ENCODE measurements around the gene CCDC137.
A peak's percentile ranks its signal among the peaks of the same experiment; 100 is the strongest.

The CCDC137 gene

DNA sequence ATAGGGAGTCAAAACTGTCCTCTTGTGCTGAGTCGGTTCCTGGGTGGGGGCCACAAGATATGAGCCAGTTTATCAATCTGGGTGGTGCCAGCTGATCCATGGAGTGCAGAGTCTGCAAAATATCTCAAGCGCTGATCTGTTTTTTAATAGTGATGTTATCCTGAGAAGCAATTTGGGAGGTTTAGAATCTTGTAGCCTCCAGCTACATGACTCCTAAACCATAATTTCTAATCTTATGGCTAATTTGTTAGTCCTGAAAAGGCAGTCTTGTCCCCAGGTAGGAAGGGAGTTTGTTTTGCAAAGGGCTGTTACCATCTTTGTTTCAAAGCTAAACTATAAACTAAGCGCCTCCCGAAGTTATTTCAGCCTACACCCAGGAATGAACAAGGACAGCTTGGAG, 27.9 kb upstream of the CCDC137 start:
- no peak for DNase-seq (ENCODE audit: low read depth, low spot score)

DNA sequence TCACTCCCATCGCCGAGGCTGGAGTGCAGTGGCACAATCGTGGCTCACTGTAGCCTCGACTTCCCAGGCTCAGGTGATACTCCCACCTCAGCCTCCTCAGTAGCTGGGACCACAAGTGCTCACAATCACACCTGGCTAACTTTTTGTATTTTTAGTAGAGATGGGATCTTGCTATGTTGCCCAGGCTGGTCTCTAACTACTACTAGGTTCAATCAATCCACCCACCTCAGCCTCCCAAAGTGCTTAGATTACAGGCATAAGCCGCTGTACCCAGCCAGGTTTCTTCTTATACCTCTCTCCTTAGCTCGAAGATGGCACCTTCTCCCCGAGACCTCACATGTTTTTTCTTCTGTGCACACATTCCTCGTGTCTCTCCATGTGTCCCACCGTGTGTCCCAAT, 26.5 kb upstream of the CCDC137 start:
- DNase-seq (ENCODE audit: low read depth, low spot score): no peak
- H3K4me1 ChIP-seq (ENCODE audit: control insufficient read depth, insufficient read depth, low read length): no peaks in the 10 kb centered on the region
- no peaks in the 10 kb centered on the region for H3K9me3 ChIP-seq (ENCODE audit: control insufficient read depth, insufficient read depth, low read length)
- no CpG with 5 or more reads among the region's 9 CpGs for WGBS (ENCODE audit: insufficient coverage, insufficient read length)
- no peak overlapping the region for H3K27ac ChIP-seq (ENCODE audit: low read length)
- H3K36me3 ChIP-seq (ENCODE audit: control insufficient read depth, insufficient read depth, low read length): no peaks in the 10 kb centered on the region
- no peak overlapping the region for H3K4me3 ChIP-seq (ENCODE audit: low read length)
- H3K27me3 ChIP-seq (ENCODE audit: control insufficient read depth, insufficient read depth, low read length): no peaks in the 10 kb centered on the region

More for the DNA sequence above, 27.9 kb upstream of the CCDC137 start:
- H3K27me3 ChIP-seq (ENCODE audit: control insufficient read depth, insufficient read depth, low read length): no peaks in the 10 kb centered on the region
- H3K9me3 ChIP-seq (ENCODE audit: control insufficient read depth, insufficient read depth, low read length): no peaks in the 10 kb centered on the region
- H3K27ac ChIP-seq (ENCODE audit: low read length): no peak overlapping the region
- no peak overlapping the region for H3K4me3 ChIP-seq (ENCODE audit: low read length)
- no peaks in the 10 kb centered on the region for H3K4me1 ChIP-seq (ENCODE audit: control insufficient read depth, insufficient read depth, low read length)
- whole genome bisulfite sequencing (ENCODE audit: insufficient coverage, insufficient read length): no CpG with 5 or more reads among the region's 4 CpGs
- no peaks in the 10 kb centered on the region for H3K36me3 ChIP-seq (ENCODE audit: control insufficient read depth, insufficient read depth, low read length)

DNA sequence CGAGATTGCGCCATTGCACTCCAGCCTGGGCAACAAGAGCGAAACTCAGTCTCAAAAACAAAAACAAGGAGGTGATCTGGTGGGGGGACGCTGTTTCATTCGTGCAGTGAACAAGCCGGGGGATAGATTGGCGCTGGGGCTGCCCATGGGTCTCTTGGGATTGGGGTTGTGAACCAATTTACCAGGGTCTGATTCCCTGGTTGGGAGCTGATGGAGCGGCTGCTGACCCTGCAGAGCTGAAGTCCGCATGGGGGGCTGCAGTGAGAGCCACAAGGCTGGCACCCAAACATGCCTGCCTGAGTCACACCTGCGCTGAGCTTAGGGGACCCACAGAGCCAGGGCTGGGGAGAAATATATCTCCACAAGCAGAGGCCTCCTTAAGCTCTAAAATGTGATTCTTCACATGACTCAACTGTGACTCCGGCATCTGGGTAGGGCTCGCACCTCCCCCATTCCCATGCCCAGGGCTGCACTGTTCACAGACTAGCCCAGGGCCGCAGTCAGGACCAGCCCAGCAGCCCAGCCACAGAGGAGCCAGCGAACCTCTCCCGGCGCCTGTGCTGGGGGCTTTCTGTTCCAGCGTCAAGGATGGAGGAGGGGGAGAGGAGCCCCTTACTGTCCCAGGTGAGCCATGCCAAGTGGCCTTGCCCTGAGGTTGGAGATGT, 24.6 kb upstream of the CCDC137 start:
- no peak overlapping the region for H3K27ac ChIP-seq (ENCODE audit: low read length)
- WGBS (ENCODE audit: insufficient coverage, insufficient read length): no CpG with 5 or more reads among the region's 17 CpGs

DNA sequence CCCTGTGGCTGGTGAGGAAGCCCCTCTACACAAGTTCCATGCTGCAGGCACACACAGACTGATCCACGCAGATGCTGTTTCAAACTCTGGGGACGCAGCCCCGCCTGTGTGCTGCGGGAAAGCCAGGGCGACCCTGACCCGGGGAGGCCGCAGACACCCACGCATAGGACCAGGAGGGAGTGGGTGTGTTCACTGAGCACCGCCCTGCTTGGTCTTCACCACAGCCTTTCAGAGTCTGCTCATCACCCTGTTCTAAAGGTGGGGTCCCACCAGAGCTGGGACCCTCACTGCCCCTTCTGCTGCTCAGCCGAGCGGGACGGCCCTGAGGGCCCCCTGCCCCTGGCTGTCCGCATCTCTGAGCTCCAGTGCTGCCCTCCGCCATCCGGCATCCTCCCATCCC, 22.0 kb upstream of the CCDC137 start:
- WGBS (ENCODE audit: insufficient coverage, insufficient read length): no CpG with 5 or more reads among the region's 15 CpGs
- H3K36me3 ChIP-seq (ENCODE audit: control insufficient read depth, insufficient read depth, low read length): no peaks in the 10 kb centered on the region
- no peak overlapping the region for H3K4me3 ChIP-seq (ENCODE audit: low read length)
- peaks cover 8% of the 10 kb centered on the region for H3K4me1 ChIP-seq (ENCODE audit: control insufficient read depth, insufficient read depth, low read length)
- H3K27me3 ChIP-seq (ENCODE audit: control insufficient read depth, insufficient read depth, low read length): peaks cover 11% of the 10 kb centered on the region
- no peaks in the 10 kb centered on the region for H3K9me3 ChIP-seq (ENCODE audit: control insufficient read depth, insufficient read depth, low read length)
- no peak overlapping the region for H3K27ac ChIP-seq (ENCODE audit: low read length)
- DNase-seq (ENCODE audit: low read depth, low spot score): no peak

More for the DNA sequence above, 24.6 kb upstream of the CCDC137 start:
- Histone ChIP-seq H3K4me3 (ENCODE audit: low read length) (no peak overlapping the region), H3K27me3 (ENCODE audit: control insufficient read depth, insufficient read depth, low read length) (peaks cover under 1% of the 10 kb centered on the region; the same call in 1 of the 2 replicates), H3K36me3 (ENCODE audit: control insufficient read depth, insufficient read depth, low read length) (no peaks in the 10 kb centered on the region), H3K9me3 (ENCODE audit: control insufficient read depth, insufficient read depth, low read length) (no peaks in the 10 kb centered on the region), H3K4me1 (ENCODE audit: control insufficient read depth, insufficient read depth, low read length) (no peaks in the 10 kb centered on the region)
- no peak for DNase-seq (ENCODE audit: low read depth, low spot score)

DNA sequence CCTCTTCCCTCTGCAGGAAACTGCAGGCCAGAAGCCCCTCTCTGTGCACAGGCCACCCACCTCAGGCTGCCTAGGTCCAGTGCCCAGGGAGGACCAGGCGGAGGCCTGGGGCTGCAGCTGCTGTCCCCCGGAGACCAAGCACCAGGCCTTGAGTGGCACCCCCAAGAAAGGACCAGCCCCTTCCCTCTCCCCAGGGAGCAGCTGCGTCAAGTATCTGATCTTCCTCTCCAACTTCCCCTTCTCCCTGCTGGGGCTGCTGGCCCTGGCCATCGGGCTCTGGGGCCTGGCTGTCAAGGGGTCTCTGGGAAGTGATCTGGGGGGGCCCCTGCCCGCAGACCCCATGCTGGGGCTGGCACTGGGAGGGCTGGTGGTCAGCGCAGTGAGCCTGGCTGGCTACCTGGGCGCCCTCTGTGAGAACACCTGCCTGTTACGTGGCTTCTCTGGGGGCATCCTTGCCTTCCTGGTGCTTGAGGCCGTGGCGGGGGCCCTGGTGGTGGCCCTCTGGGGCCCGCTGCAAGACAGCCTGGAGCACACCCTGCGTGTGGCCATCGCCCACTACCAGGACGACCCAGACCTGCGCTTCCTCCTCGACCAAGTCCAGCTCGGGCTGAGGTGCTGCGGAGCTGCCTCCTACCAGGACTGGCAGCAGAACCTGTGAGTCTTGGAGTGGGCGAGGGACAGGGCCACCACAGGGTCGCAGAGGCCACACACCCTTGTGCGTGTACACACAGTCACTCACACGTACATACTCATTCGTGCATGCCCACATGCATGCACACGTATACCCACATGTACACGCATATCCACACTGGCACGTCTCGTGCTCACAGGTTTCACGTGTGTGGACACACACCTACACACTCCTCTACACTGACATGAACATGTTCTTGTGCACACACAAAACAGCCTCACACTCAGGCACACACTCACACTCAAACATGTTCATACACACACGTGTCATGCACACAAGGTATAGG, 21.3 kb upstream of the CCDC137 start:
- no peak for DNase-seq (ENCODE audit: low read depth, low spot score)
- no CpG with 5 or more reads among the region's 29 CpGs for WGBS (ENCODE audit: insufficient coverage, insufficient read length)
- Histone ChIP-seq H3K4me1 (ENCODE audit: control insufficient read depth, insufficient read depth, low read length) (peaks cover 8% of the 10 kb centered on the region), H3K4me3 (ENCODE audit: low read length) (no peak overlapping the region), H3K27ac (ENCODE audit: low read length) (no peak overlapping the region), H3K27me3 (ENCODE audit: control insufficient read depth, insufficient read depth, low read length) (peaks cover 11% of the 10 kb centered on the region), H3K36me3 (ENCODE audit: control insufficient read depth, insufficient read depth, low read length) (no peaks in the 10 kb centered on the region), H3K9me3 (ENCODE audit: control insufficient read depth, insufficient read depth, low read length) (no peaks in the 10 kb centered on the region)

DNA sequence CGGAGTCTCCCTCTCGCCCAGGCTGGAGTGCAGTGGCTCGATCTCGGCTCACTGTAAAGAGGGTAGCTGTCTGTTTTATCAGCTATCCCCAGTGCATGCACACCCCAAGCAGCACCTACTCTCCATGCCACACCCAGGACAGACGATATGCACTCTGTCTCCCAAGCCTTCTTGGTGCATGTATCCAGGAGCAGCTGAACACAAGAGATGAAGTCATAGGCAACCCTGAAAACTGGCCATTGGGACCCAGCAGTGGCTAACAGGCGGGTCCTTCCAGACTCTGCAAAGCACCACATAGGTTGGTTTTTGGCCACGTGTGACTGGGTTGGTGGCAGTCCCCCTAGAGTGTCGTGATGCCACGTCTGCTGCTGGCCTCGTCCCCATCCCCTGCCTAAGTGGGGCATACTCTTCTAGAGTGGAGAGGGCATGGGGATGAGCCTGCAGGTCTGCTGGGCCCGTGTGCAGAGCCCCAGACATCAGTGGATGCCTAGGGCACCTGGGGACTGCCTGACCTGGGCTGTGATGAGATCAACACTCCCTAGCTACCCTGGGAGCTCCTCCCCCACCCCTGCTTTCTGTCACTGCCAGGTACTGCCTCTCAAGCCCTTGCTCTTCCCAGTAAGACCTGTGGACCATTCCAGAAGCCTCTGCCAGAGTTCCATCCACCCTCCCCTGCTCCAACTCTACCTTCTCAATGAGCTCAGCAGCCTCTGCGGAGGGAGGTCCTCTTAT, 19.5 kb upstream of the CCDC137 start:
- no peak overlapping the region for H3K27ac ChIP-seq (ENCODE audit: low read length)
- WGBS (ENCODE audit: insufficient coverage, insufficient read length): no CpG with 5 or more reads among the region's 12 CpGs
- no peaks in the 10 kb centered on the region for H3K36me3 ChIP-seq (ENCODE audit: control insufficient read depth, insufficient read depth, low read length)
- no peak overlapping the region for H3K4me3 ChIP-seq (ENCODE audit: low read length)
- H3K9me3 ChIP-seq (ENCODE audit: control insufficient read depth, insufficient read depth, low read length): no peaks in the 10 kb centered on the region
- H3K4me1 ChIP-seq (ENCODE audit: control insufficient read depth, insufficient read depth, low read length): peaks cover 8% of the 10 kb centered on the region
- H3K27me3 ChIP-seq (ENCODE audit: control insufficient read depth, insufficient read depth, low read length): peaks cover 11% of the 10 kb centered on the region
- no peak for DNase-seq (ENCODE audit: low read depth, low spot score)

DNA sequence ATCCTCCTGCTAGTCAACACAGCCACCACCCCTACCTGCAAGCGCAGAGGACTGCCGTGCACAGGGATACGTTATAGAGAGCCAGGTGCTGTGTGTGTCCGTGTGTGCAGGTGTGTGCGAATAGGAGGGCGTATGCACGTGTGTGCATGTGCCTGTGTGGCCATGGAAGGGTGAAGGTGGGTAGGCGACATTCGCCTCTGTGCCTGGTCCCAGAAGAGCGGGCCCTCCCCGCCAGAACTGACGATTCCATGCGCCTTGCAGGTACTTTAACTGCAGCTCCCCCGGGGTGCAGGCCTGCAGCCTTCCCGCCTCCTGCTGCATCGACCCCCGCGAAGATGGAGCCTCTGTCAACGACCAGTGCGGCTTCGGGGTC, 18.9 kb upstream of the CCDC137 start:
- WGBS (ENCODE audit: insufficient coverage, insufficient read length): no CpG with 5 or more reads among the region's 21 CpGs
- H3K27ac ChIP-seq (ENCODE audit: low read length): no peak overlapping the region
- peaks cover 11% of the 10 kb centered on the region for H3K27me3 ChIP-seq (ENCODE audit: control insufficient read depth, insufficient read depth, low read length)
- no peaks in the 10 kb centered on the region for H3K9me3 ChIP-seq (ENCODE audit: control insufficient read depth, insufficient read depth, low read length)
- H3K36me3 ChIP-seq (ENCODE audit: control insufficient read depth, insufficient read depth, low read length): no peaks in the 10 kb centered on the region
- peak overlapping the region; percentile 33; the same call in 1 of the 2 replicates for H3K4me3 ChIP-seq (ENCODE audit: low read length)
- peaks cover 8% of the 10 kb centered on the region for H3K4me1 ChIP-seq (ENCODE audit: control insufficient read depth, insufficient read depth, low read length)
- no peak for DNase-seq (ENCODE audit: low read depth, low spot score)

DNA sequence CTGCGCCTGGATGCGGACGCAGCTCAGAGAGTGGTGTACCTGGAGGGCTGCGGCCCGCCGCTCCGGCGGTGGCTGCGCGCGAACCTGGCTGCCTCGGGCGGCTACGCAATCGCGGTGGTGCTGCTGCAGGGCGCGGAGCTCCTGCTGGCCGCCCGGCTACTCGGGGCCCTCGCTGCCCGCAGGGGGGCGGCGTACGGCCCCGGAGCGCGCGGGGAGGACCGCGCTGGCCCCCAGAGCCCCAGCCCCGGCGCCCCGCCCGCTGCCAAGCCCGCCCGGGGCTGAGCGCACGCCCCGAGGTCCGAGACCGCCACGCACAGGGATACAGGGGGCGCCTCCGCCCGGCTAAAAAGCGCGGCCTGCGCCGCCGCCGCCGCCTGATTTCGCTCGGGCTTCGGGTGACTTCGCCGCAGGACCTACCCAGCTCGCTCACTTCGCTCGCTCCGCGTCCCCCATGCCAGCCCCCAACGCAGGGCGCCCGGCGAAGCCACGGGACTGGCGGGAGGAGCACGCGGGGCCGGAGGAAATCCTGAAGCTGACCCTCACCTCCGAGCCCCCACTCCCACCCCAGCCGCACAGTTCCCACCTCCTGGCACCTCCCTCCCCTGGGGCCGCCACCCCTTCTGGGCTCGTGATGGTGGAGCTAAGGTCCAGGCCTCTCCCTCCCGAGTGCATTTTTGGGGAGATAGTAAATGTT, 18.4 kb upstream of the CCDC137 start:
- Histone ChIP-seq H3K27ac (ENCODE audit: low read length) (no peak overlapping the region), H3K4me1 (ENCODE audit: control insufficient read depth, insufficient read depth, low read length) (peaks cover 10% of the 10 kb centered on the region), H3K36me3 (ENCODE audit: control insufficient read depth, insufficient read depth, low read length) (no peaks in the 10 kb centered on the region), H3K4me3 (ENCODE audit: low read length) (peak overlapping the region; percentile 33; the same call in 1 of the 2 replicates), H3K27me3 (ENCODE audit: control insufficient read depth, insufficient read depth, low read length) (peaks cover 11% of the 10 kb centered on the region), H3K9me3 (ENCODE audit: control insufficient read depth, insufficient read depth, low read length) (no peaks in the 10 kb centered on the region)
- DNase-seq (ENCODE audit: low read depth, low spot score): no peak
- no CpG with 5 or more reads among the region's 78 CpGs for WGBS (ENCODE audit: insufficient coverage, insufficient read length)

DNA sequence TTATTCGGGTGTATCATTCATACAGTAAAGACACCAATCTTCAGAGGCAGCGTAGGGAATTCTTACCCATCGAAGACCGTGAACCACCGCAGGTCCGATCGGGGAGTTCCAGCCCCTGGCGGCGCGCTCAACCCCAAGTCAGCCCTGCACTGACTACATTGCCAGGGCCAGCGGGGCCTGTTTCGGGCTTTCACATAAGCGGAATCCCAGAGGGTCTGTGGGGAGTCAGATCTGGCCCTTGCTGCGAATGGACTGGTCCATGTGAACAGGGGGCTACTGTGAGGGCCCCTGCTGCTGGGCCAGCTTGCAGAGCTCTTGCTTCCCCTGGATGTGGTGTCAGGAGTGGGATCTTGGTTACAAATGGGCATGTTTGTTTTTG, 17.8 kb upstream of the CCDC137 start:
- Histone ChIP-seq H3K4me3 (ENCODE audit: low read length) (peak overlapping the region; percentile 33; the same call in 1 of the 2 replicates), H3K36me3 (ENCODE audit: control insufficient read depth, insufficient read depth, low read length) (no peaks in the 10 kb centered on the region), H3K27me3 (ENCODE audit: control insufficient read depth, insufficient read depth, low read length) (peaks cover 11% of the 10 kb centered on the region), H3K9me3 (ENCODE audit: control insufficient read depth, insufficient read depth, low read length) (no peaks in the 10 kb centered on the region), H3K27ac (ENCODE audit: low read length) (no peak overlapping the region), H3K4me1 (ENCODE audit: control insufficient read depth, insufficient read depth, low read length) (peaks cover 14% of the 10 kb centered on the region)
- no CpG with 5 or more reads among the region's 14 CpGs for WGBS (ENCODE audit: insufficient coverage, insufficient read length)
- no peak for DNase-seq (ENCODE audit: low read depth, low spot score)

DNA sequence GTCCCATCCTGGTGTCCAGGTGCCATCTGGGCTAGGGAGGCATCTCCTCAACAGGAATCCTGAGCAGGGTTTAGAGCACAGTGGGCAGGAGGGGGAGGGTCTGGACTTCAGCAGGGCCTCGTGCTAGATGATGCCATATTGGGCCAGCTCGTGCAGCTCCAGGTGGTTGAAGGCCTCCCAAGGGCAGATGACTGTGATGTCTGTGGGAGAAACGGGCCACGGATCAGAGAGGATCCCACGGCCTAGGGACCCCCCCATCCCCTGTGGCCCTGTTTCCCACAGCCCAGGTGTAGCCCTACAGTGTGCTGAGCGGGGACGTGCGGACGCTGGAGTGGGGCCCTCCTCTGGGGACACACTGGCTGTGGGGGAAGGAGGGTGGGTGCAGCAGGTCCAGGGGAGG, 15.6 kb upstream of the CCDC137 start:
- no peak for DNase-seq (ENCODE audit: low read depth, low spot score)
- H3K4me3 ChIP-seq (ENCODE audit: low read length): no peak overlapping the region
- peaks cover 11% of the 10 kb centered on the region for H3K27me3 ChIP-seq (ENCODE audit: control insufficient read depth, insufficient read depth, low read length)
- H3K9me3 ChIP-seq (ENCODE audit: control insufficient read depth, insufficient read depth, low read length): no peaks in the 10 kb centered on the region
- H3K27ac ChIP-seq (ENCODE audit: low read length): no peak overlapping the region
- no CpG with 5 or more reads among the region's 9 CpGs for WGBS (ENCODE audit: insufficient coverage, insufficient read length)
- H3K4me1 ChIP-seq (ENCODE audit: control insufficient read depth, insufficient read depth, low read length): peaks cover 14% of the 10 kb centered on the region
- no peaks in the 10 kb centered on the region for H3K36me3 ChIP-seq (ENCODE audit: control insufficient read depth, insufficient read depth, low read length)
